ENCODE measurements around the gene PI16. TPM values are rescaled to one million over a fixed set of nuclear protein-coding genes. Genes with fewer than 3 reads are reported as not detected.

The PI16 gene
- total RNA-seq, 1 experiment from 2014 or later, result 0.17 TPM

GRCh38 chr6:36978421-36979346 is 24.1 kb downstream of the PI16 start (continued):
- no peak for TF ChIP-seq AFF4 (CRISPR knock-in tag; IDR thresholded peaks at IDR 0.05; ENCODE audit: borderline replicate concordance)

- Mint-ChIP-seq H3K27ac (peak overlapping the region; percentile 37), H3K4me3 (no peak overlapping the region), H3K4me1 (peaks cover 21% of the 10 kb centered on the region), H3K9me3 (no peaks in the 10 kb centered on the region), H3K27me3 (ENCODE audit: low read depth) (no peaks in the 10 kb centered on the region), H3K36me3 (peaks cover 38% of the 10 kb centered on the region)
- ChIA-PET CTCF (interaction anchor here (0.7 to 4.9 kb wide), 7 partner anchors 34 to 231 kb away, joined by 3 to 63 read pairs (median 3); no protein-coding TSS in a partner anchor), POLR2A (no interaction called here)
- no peak for DNase-seq (ENCODE audit: low spot score)
- TF ChIP-seq AR (CRISPR knock-in tag; IDR thresholded peaks at IDR 0.05), result no peak
- TF ChIP-seq FOXK1 (CRISPR knock-in tag; IDR thresholded peaks at IDR 0.05), result no peak
- TF ChIP-seq TEAD4 (CRISPR knock-in tag; IDR thresholded peaks at IDR 0.05), result no peak
- no peak for TF ChIP-seq EMX1 (CRISPR knock-in tag; IDR thresholded peaks at IDR 0.05)
- TF ChIP-seq RORB (CRISPR knock-in tag; IDR thresholded peaks at IDR 0.05), result no peak
- TF ChIP-seq ZNF512 (CRISPR knock-in tag; IDR thresholded peaks at IDR 0.05; ENCODE audit: borderline replicate concordance), result no peak
- TF ChIP-seq ZNF219 (CRISPR knock-in tag; IDR thresholded peaks at IDR 0.05; ENCODE audit: borderline replicate concordance), result no peak
- no peak for TF ChIP-seq ZNF396 (CRISPR knock-in tag; IDR thresholded peaks at IDR 0.05; ENCODE audit: borderline replicate concordance)
- TF ChIP-seq IRF1 (CRISPR knock-in tag; IDR thresholded peaks at IDR 0.05), result no peak
- no peak for TF ChIP-seq ELF4 (CRISPR knock-in tag; IDR thresholded peaks at IDR 0.05; ENCODE audit: low read depth)
- TF ChIP-seq GTF2I (CRISPR knock-in tag; conservative IDR thresholded peaks at IDR 0.05), result no peak
- TF ChIP-seq E2F5 (CRISPR knock-in tag; IDR thresholded peaks at IDR 0.05), result no peak
- TF ChIP-seq ZMAT4 (CRISPR knock-in tag; IDR thresholded peaks at IDR 0.05), result no peak
- TF ChIP-seq TP53 (CRISPR knock-in tag; IDR thresholded peaks at IDR 0.05), result no peak
- no peak for TF ChIP-seq GRHL2 (CRISPR knock-in tag; IDR thresholded peaks at IDR 0.05; ENCODE audit: insufficient replicate concordance, severe bottlenecking)
- TF ChIP-seq PRRX2 (CRISPR knock-in tag; IDR thresholded peaks at IDR 0.05), result no peak
- TF ChIP-seq ZSCAN18 (CRISPR knock-in tag; IDR thresholded peaks at IDR 0.05), result no peak
- TF ChIP-seq ATF2 (CRISPR knock-in tag; IDR thresholded peaks at IDR 0.05; ENCODE audit: borderline replicate concordance, low read depth), result no peak
- no peak for ATAC-seq
Observed at GRCh38 chr6:36979347-36979742, 24.8 kb downstream of the PI16 start.
